Measurements from ENCODE around the gene VOPP1.

DNA sequence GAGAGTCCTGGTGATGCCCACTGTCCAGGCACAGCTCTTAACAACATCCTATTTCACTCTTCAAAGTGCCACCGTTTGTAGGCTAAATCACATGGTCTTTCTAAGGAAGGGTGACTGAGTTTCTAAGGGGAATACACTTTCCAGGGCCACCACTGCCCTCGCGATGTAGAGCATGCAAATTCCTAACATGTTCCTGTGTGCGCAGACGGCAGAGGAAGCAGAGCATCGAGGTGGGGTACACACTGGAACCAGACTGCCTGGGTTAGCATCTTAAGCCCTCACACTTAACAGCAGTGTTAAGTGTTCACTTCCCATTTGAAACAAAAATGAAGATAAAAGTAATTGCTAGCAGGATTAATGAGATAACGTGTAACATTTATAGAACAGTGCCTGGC lies 3.0 kb downstream of the VOPP1 start:
- no peak for TF ChIP-seq RAD21 (IDR thresholded peaks at IDR 0.05; ENCODE audit: low read depth)
- no peak for TF ChIP-seq NFIC (IDR thresholded peaks at IDR 0.05)
- TF ChIP-seq, protein P1, sequence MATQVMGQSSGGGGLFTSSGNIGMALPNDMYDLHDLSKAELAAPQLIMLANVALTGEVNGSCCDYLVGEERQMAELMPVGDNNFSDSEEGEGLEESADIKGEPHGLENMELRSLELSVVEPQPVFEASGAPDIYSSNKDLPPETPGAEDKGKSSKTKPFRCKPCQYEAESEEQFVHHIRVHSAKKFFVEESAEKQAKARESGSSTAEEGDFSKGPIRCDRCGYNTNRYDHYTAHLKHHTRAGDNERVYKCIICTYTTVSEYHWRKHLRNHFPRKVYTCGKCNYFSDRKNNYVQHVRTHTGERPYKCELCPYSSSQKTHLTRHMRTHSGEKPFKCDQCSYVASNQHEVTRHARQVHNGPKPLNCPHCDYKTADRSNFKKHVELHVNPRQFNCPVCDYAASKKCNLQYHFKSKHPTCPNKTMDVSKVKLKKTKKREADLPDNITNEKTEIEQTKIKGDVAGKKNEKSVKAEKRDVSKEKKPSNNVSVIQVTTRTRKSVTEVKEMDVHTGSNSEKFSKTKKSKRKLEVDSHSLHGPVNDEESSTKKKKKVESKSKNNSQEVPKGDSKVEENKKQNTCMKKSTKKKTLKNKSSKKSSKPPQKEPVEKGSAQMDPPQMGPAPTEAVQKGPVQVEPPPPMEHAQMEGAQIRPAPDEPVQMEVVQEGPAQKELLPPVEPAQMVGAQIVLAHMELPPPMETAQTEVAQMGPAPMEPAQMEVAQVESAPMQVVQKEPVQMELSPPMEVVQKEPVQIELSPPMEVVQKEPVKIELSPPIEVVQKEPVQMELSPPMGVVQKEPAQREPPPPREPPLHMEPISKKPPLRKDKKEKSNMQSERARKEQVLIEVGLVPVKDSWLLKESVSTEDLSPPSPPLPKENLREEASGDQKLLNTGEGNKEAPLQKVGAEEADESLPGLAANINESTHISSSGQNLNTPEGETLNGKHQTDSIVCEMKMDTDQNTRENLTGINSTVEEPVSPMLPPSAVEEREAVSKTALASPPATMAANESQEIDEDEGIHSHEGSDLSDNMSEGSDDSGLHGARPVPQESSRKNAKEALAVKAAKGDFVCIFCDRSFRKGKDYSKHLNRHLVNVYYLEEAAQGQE (IDR thresholded peaks at IDR 0.05; ENCODE audit: low read depth): no peak
- no peak for TF ChIP-seq EP300 (IDR thresholded peaks at IDR 0.05; ENCODE audit: borderline replicate concordance)
- TF ChIP-seq TCF12 (IDR thresholded peaks at IDR 0.05; ENCODE audit: low read depth): no peak
